K562 (cell line): ENCODE results near the gene FBXO10. TPM values are rescaled to one million over a fixed set of nuclear protein-coding genes. Genes with fewer than 3 reads are reported as not detected.

ENCODE experiments used
- ARID3B ChIP-seq: fragments of 250-450 bp; sonication (Bioruptor Pico); IDR thresholded peaks from 2 replicates; pipeline ENCODE4 v1.4.0; 2020; ENCODE audit warnings: borderline replicate concordance
- ETV5 ChIP-seq: sonication (generic); formaldehyde crosslinking; IDR thresholded peaks from 2 replicates; pipeline ENCODE4 v1.4.0; 2020; ENCODE audit warnings: low read depth, mild to moderate bottlenecking, missing genetic modification reagents
- GTF2E2 ChIP-seq: fragments of 200-800 bp; sonication (Bioruptor generic); IDR thresholded peaks from 2 replicates; pipeline ENCODE4 v1.6.1; 2016; ENCODE audit warnings: missing genetic modification characterization, missing compliant biosample characterization
- STAT5A ChIP-seq: IDR thresholded peaks from 2 replicates; pipeline ENCODE4 v1.6.1; 2012; ENCODE audit warnings: low read length, inconsistent platforms, borderline replicate concordance
- U2AF1 ChIP-seq: fragments of 200-400 bp; formaldehyde crosslinking; optimal IDR thresholded peaks from 2 replicates; pipeline ENCODE3; 2017; ENCODE audit warnings: mild to moderate bottlenecking, low read depth, low read length, moderate library complexity
- polyA plus RNA-seq, 8 experiments: library from polyadenylated mRNA; depleted of rRNA in 4 of 8; stranded (reverse) in 5 of 8; unstranded in 3 of 8; fragments of >200 nt; fragmentation: Nextera tagmentation in 2 of 8; fragmentation: Illumina TruSeq in 1 of 8; extraction: Ambion mirVana in 2 of 8; extraction: Trizol in 1 of 8; gene quantifications; 2 replicates each; pipeline versions ENCODE4 v1.2.1 to v1.2.3, GENCODE V29; 2011 to 2014; ENCODE audit warnings: inconsistent platforms in 1 of 8, missing spikeins in 1 of 8
- total RNA-seq, 7 experiments: library from RNA; depleted of rRNA in 6 of 7; stranded (reverse); fragments of >200 nt in 6 of 7; fragmentation: Illumina TruSeq in 2 of 7; extraction: Trizol in 2 of 7; gene quantifications; 2 replicates each; pipeline versions ENCODE4 v1.2.1 to v1.2.3, GENCODE V29; 2011 to 2021; ENCODE audit warnings: low replicate concordance in 1 of 7
- TF ChIP-seq, protein P1 (sequence below): fragments of 450-650 bp; IDR thresholded peaks from 2 replicates; pipeline ENCODE4 v1.6.1; 2018; ENCODE audit not compliant: partially characterized antibody

FBXO10 gene
- total and polyA plus RNA-seq, 9 of the 15 experiments (the other 6 are each of a cell fraction or from before 2014, with no cell fraction given): 0.84 to 9.9 (median 6.0) TPM

- TF ChIP-seq, protein P1, sequence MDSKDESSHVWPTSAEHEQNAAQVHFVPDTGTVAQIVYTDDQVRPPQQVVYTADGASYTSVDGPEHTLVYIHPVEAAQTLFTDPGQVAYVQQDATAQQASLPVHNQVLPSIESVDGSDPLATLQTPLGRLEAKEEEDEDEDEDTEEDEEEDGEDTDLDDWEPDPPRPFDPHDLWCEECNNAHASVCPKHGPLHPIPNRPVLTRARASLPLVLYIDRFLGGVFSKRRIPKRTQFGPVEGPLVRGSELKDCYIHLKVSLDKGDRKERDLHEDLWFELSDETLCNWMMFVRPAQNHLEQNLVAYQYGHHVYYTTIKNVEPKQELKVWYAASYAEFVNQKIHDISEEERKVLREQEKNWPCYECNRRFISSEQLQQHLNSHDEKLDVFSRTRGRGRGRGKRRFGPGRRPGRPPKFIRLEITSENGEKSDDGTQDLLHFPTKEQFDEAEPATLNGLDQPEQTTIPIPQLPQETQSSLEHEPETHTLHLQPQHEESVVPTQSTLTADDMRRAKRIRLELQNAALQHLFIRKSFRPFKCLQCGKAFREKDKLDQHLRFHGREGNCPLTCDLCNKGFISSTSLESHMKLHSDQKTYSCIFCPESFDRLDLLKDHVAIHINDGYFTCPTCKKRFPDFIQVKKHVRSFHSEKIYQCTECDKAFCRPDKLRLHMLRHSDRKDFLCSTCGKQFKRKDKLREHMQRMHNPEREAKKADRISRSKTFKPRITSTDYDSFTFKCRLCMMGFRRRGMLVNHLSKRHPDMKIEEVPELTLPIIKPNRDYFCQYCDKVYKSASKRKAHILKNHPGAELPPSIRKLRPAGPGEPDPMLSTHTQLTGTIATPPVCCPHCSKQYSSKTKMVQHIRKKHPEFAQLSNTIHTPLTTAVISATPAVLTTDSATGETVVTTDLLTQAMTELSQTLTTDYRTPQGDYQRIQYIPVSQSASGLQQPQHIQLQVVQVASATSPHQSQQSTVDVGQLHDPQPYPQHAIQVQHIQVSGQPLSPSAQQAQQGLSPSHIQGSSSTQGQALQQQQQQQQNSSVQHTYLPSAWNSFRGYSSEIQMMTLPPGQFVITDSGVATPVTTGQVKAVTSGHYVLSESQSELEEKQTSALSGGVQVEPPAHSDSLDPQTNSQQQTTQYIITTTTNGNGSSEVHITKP: no peak
- TF ChIP-seq ARID3B: no peak
- TF ChIP-seq GTF2E2: no peak
- no peak for TF ChIP-seq ETV5 (CRISPR knock-in tag)
- no peak for TF ChIP-seq U2AF1
- no peak for TF ChIP-seq STAT5A
Measured at GRCh38 chr9:37624073-37624472, 47.9 kb upstream of the FBXO10 start (continued).
